Lower leg skin (tissue), 4 donors: ENCODE measurements around the gene EEFSEC. TPM values are rescaled to one million over a fixed set of nuclear protein-coding genes. Genes with fewer than 3 reads are reported as not detected.

Experiments used
- DNase-seq, 2 donors: peaks; one replicate each; pipeline ENCODE4 v3.0.0-alpha.2; 2019; ENCODE audit warnings: low spot score in 2 of 2
- H3K4me3 ChIP-seq: fragments of 200-600 bp; sonication (generic); 2 replicates; pipeline ENCODE4 v1.5.1; 2017; ENCODE audit warnings: mild to moderate bottlenecking, low read depth; ENCODE audit not compliant: poor library complexity, severe bottlenecking
- CTCF ChIP-seq, 3 donors: fragments of 450-650 bp; IDR thresholded peaks; one replicate each; pipeline ENCODE4 v1.5.1; 2016; ENCODE audit warnings: antibody characterized with exemption in 3 of 3, mild to moderate bottlenecking in 3 of 3, moderate library complexity in 2 of 3
- POLR2A ChIP-seq, 2 donors: fragments of 450-650 bp; IDR thresholded peaks; one replicate each; pipeline ENCODE4 v1.6.1; 2016 to 2017; ENCODE audit warnings: antibody characterized with exemption in 2 of 2, mild to moderate bottlenecking in 1 of 2, moderate library complexity in 1 of 2
- WGBS, 2 donors: methylation state at CpG; one replicate each; pipeline ENCODE4 v1.1.5; 2018; 5-methylcytosine and 5-hydroxymethylcytosine counted together
- intact Hi-C: fragments of 100-400 bp; cut with DNase I; formaldehyde crosslinking; loops from one replicate; pipeline ENCODE4 v1.15.0; 2023; ENCODE audit warnings: low total_unique reads
- total RNA-seq, 4 donors: library from RNA; depleted of rRNA; stranded (reverse); fragments of >200 nt; gene quantifications; one replicate each; pipeline ENCODE4 v1.1.0, GENCODE V29; 2016

Gene EEFSEC
- total RNA-seq, 4 donors from 2014 or later, result 16.3 to 28.6 (median 16.8) TPM

DNA sequence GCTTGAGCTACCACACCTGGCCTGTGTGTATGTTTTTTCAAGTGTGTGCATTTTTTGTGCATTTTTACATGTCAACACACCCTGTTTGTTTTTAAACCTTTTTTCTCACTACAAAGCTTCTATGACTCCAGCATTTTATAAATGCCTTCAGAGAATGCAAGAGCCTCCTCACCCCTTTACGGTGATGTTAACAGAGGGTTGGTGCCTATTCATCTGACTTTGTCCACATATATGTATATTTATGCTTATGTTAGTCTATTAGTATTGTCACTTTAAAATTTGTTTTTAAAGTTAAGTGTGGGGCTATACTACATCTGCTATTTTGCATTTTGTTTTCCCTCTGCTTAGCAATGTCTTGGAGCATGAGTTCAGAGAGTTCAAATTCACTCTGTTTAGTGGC lies 45.8 kb downstream of the EEFSEC start:
- no peak overlapping the region for H3K4me3 ChIP-seq
- DNase-seq, result no peak
- intact Hi-C loops, result no loop called here
- WGBS, 2 donors, result 92 to 100% methylated on average over 1 of the region's 1 CpG
- TF ChIP-seq CTCF (IDR thresholded peaks at IDR 0.05) (no peak), POLR2A (IDR thresholded peaks at IDR 0.05) (no peak)

DNA sequence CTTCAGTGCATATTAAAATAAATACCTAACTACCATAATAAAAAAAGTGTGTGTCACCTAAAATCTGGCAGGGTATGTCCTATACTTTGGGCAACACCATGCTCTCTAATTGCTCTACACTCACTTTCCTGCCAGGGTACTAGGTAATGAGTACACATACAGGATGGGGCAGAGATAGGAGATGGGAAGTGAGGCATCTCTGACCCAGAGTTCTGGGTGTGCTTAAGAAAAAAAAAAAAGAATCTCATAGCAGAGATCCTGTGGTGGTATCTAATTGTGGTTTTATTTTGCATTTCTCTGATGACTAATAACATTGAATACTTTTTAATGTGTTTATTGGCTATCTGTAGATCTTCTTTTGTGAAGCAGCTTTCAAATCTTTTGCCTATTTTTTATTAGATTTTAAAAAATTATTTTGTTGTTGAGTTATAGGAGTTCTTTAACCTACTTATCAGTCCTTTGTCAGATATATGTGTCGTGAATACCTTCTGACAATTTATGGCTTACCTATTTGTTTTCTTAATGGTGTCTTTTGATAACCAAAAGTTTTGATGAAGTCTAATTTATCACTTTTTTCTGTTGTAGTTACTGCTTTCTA lies 48.0 kb downstream of the EEFSEC start:
- DNase-seq, result no peak
- TF ChIP-seq CTCF (IDR thresholded peaks at IDR 0.05) (no peak), POLR2A (IDR thresholded peaks at IDR 0.05) (no peak)
- 92 to 94% methylated on average over 1 of the region's 1 CpG for WGBS, 2 donors
- intact Hi-C loops, result no loop called here
- H3K4me3 ChIP-seq, result no peak overlapping the region

GRCh38 chr3:128203169-128203568 lies 49.9 kb downstream of the EEFSEC start:
- DNase-seq, result no peak
- 93 to 97% methylated on average over 3 of the region's 3 CpGs for WGBS, 2 donors
- intact Hi-C loops, result no loop called here
- H3K4me3 ChIP-seq, result no peak overlapping the region
- TF ChIP-seq CTCF (IDR thresholded peaks at IDR 0.05) (no peak), POLR2A (IDR thresholded peaks at IDR 0.05) (no peak)

DNA sequence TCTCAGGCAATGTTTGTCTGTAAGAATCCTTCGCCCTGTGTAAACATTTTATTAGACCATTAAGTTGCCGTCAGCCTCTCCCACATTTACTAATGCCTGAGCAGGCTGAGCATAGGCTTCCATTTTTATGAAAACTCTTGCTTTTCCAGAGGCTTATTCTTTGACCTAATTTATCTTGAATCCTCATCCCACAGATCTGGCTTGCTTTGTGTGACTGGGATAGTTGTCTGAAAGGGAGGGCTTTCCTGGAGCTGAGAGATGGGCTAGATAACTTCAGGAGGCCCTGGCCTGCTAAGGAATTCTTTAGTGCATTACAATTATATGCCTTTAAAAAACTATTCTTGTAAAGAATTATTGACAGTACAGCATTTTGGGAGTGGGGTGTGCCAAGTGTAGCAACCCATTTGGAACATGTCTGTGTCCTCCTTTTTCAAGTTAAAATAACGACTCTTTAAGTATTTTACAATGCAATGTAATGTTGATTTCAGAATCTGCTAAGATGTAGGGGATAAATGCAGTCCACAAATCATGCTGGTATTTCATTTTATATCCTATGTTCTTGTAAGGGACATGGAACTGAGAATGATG lies 52.4 kb downstream of the EEFSEC start:
- H3K4me3 ChIP-seq, result no peak overlapping the region
- TF ChIP-seq CTCF (IDR thresholded peaks at IDR 0.05), result no peak
- TF ChIP-seq POLR2A (IDR thresholded peaks at IDR 0.05), result no peak
- no peak for DNase-seq
- intact Hi-C loops, result no loop called here
- 74 to 75% methylated on average over 3 of the region's 3 CpGs for WGBS, 2 donors

GRCh38 chr3:128207951-128208350 lies 54.7 kb downstream of the EEFSEC start:
- no peak for DNase-seq
- intact Hi-C loops, result no loop called here
- TF ChIP-seq POLR2A (IDR thresholded peaks at IDR 0.05) (no peak), CTCF (IDR thresholded peaks at IDR 0.05) (no peak)
- no peak overlapping the region for H3K4me3 ChIP-seq
- 89 to 93% methylated on average over 7 of the region's 7 CpGs for WGBS, 2 donors

DNA sequence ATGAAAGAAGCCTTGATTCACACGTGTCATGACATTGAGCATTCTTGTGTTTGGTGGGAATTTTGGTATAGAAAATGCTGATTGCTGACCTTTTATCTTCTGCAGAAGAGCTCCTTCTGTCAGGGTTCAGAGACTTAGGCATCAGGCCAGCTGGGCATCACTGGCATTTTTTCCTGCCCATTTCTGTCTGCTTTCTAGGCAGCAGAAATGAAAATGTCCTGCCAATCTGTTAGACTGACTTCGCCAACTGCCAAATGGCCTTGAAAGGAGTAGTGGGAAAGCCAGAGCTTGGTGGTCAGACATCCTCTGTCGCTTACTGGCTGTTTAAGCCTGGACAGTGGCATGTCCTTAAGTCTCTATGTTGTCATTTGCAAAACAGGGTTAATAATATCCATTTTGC lies 57.4 kb downstream of the EEFSEC start:
- intact Hi-C loops, result no loop called here
- no peak for DNase-seq
- 79 to 80% methylated on average over 3 of the region's 3 CpGs for WGBS, 2 donors
- no peak overlapping the region for H3K4me3 ChIP-seq
- TF ChIP-seq CTCF (IDR thresholded peaks at IDR 0.05) (no peak), POLR2A (IDR thresholded peaks at IDR 0.05) (no peak)
